Ishikawa (cell line): ENCODE data around the gene CTSC.

Source experiments
- CEBPB ChIP-seq: IDR thresholded peaks from 2 replicates; pipeline ENCODE4 v1.6.1; 2012
- CREB1 ChIP-seq: IDR thresholded peaks from 2 replicates; pipeline ENCODE4 v1.6.1; 2012; ENCODE audit warnings: low read depth
- EGR1 ChIP-seq: IDR thresholded peaks from 2 replicates; pipeline ENCODE4 v1.6.1; 2012
- EP300 ChIP-seq: IDR thresholded peaks from 2 replicates; pipeline ENCODE4 v1.6.1; 2012; ENCODE audit warnings: borderline replicate concordance
- FOXM1 ChIP-seq: IDR thresholded peaks from 2 replicates; pipeline ENCODE4 v1.6.1; 2012; ENCODE audit warnings: low read depth, borderline replicate concordance
- NFIC ChIP-seq: IDR thresholded peaks from 2 replicates; pipeline ENCODE4 v1.6.1; 2012
- RAD21 ChIP-seq: IDR thresholded peaks from 2 replicates; pipeline ENCODE4 v1.6.1; 2012; ENCODE audit warnings: low read depth
- TAF1 ChIP-seq: IDR thresholded peaks from 2 replicates; pipeline ENCODE4 v1.6.1; 2012; ENCODE audit warnings: low read depth, mild to moderate bottlenecking
- TCF12 ChIP-seq: IDR thresholded peaks from 2 replicates; pipeline ENCODE4 v1.6.1; 2012; ENCODE audit warnings: low read depth
- TEAD4 ChIP-seq: IDR thresholded peaks from 2 replicates; pipeline ENCODE4 v1.6.1; 2012
- YY1 ChIP-seq: IDR thresholded peaks from 2 replicates; pipeline ENCODE4 v1.6.1; 2012; ENCODE audit warnings: low read depth
- ZBTB7A ChIP-seq: IDR thresholded peaks from 2 replicates; pipeline ENCODE4 v1.6.1; 2012; ENCODE audit warnings: low read depth
- TF ChIP-seq, protein P1 (sequence below): IDR thresholded peaks from 2 replicates; pipeline ENCODE4 v1.6.1; 2012; ENCODE audit warnings: low read depth, mild to moderate bottlenecking
- TF ChIP-seq, protein P2 (sequence below): IDR thresholded peaks from 2 replicates; pipeline ENCODE4 v1.6.1; 2012
- TF ChIP-seq, protein P3 (sequence below): IDR thresholded peaks from 2 replicates; pipeline ENCODE4 v1.6.1; 2012

Gene CTSC

DNA sequence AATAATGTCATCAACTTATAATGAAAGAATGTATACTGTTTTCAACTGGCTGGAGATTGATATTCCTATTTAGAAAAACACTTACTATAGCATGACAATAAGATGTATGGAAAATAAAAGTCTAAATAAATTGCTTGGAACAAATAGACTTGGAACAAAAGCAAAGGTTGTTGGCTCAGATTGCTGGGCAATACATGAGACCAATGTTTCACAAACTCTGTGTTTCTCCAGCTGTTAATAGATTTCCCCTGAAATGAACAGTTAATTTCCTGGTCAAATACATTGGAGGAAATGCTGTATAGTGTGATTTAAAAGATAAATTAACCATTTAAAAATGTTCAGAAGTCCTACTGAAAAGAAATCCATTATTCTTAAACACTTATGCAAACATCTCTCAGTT is 40.1 kb upstream of the CTSC start:
- no peak for TF ChIP-seq EGR1
- TF ChIP-seq NFIC: no peak
- TF ChIP-seq ZBTB7A: no peak
- TF ChIP-seq, protein P1, sequence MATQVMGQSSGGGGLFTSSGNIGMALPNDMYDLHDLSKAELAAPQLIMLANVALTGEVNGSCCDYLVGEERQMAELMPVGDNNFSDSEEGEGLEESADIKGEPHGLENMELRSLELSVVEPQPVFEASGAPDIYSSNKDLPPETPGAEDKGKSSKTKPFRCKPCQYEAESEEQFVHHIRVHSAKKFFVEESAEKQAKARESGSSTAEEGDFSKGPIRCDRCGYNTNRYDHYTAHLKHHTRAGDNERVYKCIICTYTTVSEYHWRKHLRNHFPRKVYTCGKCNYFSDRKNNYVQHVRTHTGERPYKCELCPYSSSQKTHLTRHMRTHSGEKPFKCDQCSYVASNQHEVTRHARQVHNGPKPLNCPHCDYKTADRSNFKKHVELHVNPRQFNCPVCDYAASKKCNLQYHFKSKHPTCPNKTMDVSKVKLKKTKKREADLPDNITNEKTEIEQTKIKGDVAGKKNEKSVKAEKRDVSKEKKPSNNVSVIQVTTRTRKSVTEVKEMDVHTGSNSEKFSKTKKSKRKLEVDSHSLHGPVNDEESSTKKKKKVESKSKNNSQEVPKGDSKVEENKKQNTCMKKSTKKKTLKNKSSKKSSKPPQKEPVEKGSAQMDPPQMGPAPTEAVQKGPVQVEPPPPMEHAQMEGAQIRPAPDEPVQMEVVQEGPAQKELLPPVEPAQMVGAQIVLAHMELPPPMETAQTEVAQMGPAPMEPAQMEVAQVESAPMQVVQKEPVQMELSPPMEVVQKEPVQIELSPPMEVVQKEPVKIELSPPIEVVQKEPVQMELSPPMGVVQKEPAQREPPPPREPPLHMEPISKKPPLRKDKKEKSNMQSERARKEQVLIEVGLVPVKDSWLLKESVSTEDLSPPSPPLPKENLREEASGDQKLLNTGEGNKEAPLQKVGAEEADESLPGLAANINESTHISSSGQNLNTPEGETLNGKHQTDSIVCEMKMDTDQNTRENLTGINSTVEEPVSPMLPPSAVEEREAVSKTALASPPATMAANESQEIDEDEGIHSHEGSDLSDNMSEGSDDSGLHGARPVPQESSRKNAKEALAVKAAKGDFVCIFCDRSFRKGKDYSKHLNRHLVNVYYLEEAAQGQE: no peak

DNA sequence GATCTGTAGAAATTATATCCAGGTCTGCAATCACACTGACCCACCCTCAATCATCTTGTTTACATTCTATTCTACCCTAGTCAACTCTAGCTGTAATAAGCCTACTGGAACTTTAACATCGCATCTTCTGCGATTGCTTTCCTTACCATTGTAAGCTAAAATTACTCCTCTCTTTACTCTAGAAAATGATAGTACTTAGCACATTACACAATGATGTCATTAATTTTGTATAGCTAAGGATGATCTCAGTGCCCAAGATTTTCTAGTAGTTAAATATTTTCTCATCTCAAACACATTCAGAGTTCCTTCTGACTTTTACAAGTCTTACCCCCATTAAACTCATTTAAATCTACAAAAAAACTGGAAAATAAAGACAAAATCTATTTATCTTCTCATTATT is 39.6 kb upstream of the CTSC start:
- no peak for TF ChIP-seq ZBTB7A
- TF ChIP-seq EP300: no peak
- no peak for TF ChIP-seq TCF12

DNA sequence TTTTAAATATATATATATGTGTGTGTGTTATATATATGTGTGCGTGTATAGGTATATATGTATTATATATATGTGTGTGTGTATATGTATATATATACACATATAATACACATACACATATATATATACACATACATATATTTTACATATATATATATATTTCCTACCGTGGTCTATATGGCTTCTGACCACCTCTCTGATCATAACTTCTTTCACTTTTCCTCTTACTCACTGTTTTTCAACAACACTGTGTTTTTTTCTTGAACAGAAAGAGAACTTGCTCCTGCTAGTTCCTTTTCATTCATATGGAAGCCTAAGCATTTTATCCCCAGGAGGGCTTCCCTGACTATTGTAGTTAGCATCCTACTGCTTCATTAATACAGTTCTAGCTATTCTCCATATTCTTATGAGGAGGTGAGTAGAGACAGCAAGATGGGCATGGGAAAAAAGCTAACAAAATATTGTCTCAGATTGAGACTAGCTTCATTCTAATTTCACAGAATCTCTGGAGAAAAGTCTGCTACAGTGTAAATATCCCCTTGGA is 38.5 kb upstream of the CTSC start:
- TF ChIP-seq TEAD4 (no peak), CREB1 (no peak), NFIC (no peak), FOXM1 (no peak), CEBPB (no peak), TAF1 (no peak), EP300 (no peak), RAD21 (no peak), YY1 (no peak), ZBTB7A (no peak), EGR1 (no peak)
- TF ChIP-seq, protein P1: no peak
- TF ChIP-seq, protein P2, sequence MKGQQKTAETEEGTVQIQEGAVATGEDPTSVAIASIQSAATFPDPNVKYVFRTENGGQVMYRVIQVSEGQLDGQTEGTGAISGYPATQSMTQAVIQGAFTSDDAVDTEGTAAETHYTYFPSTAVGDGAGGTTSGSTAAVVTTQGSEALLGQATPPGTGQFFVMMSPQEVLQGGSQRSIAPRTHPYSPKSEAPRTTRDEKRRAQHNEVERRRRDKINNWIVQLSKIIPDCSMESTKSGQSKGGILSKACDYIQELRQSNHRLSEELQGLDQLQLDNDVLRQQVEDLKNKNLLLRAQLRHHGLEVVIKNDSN: no peak
- TF ChIP-seq, protein P3, sequence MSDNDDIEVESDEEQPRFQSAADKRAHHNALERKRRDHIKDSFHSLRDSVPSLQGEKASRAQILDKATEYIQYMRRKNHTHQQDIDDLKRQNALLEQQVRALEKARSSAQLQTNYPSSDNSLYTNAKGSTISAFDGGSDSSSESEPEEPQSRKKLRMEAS: no peak

DNA sequence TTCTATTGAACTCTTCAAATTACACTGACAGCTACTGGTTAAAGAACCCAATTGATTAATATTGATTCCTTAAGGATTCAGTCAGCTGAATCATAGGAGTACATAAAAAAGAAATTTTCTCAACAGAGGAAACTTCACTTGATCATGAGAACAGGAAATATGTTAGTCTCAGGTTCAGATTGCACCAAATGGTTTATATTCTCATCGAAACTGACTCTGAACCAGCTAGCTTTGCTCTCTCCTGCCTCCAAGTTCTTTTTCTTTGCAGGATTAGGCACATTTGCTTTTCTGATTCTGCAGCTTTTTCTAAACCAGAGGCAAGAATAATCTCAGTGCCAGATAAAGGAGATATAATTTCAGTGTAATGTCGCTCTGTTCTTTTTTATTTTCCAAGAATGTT is 33.2 kb upstream of the CTSC start:
- TF ChIP-seq CREB1 (no peak), EP300 (no peak), CEBPB (no peak), NFIC (no peak), ZBTB7A (no peak), TCF12 (no peak), FOXM1 (no peak), EGR1 (no peak), RAD21 (no peak), YY1 (no peak), TAF1 (no peak), TEAD4 (no peak)
- TF ChIP-seq, protein P2: no peak
- TF ChIP-seq, protein P3: no peak
- TF ChIP-seq, protein P1: no peak

DNA sequence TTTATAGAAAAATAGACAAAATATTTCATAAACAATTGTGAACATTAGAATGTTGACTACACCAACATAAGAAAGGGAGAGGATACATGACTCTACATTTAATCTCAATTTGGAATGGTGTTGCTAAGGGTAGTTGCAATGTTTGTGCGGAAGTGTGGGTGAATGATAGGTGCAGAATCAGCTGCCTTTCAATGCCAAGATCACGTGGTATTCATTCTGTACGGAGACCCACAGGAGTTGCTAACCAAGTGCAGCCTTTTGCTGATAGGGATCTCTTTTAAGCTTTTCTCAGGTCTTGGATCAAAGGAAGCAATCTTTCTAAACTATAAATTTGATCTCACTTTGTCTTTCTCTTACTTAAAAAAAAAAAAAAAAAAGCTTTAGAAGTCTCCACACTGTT is 29.8 kb upstream of the CTSC start:
- TF ChIP-seq RAD21 (no peak), TCF12 (no peak), CREB1 (no peak), TEAD4 (no peak), EGR1 (no peak), FOXM1 (no peak)
- TF ChIP-seq, protein P2: no peak
- TF ChIP-seq, protein P1: no peak
